ENCODE measurements around the gene TUBB. TPM values are rescaled to one million over a fixed set of nuclear protein-coding genes. Genes with fewer than 3 reads are reported as not detected.

TUBB gene
- total RNA-seq, 6 experiments from 2014 or later = 150 to 268 (median 241) TPM

DNA sequence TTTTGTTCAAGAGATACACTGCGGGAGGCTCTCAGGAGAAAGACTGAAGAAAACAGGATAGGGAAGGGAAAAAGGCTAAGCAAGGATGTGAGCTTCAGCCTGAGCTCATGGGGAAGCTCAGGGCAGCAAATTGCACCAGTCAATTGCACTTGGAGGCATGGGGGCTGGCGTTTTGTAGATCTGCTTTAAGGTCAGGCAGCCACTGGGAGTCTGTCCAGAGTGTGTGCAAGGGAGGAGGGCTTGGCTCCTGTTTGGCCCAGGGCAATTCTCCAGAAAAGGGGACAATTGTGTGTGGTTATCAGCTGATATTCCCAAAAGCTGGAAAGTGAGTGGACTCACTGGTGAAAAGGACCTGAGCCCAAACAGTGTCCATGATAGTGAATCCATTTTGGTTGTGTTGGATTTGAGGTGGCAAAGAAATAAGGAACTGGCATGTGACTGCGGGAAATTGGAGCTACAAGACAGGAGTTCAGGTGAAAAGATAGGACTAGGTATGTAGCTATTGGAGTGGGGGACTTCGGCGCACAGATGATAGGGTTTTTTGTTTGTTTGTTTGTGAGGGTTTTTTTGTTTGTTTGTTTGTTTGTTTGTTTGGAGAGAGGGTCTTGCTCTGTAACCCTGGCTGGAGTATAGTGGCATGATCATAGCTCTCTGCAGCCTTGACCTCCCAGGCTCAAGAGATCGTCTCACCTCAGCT is 46.5 kb downstream of the TUBB start:
- WGBS (ENCODE audit: insufficient coverage, low coverage, low lambda C conversion rate, missing lambda C conversion rate) = 77% methylated on average over 6 of the region's 6 CpGs
- TF ChIP-seq, protein P1, sequence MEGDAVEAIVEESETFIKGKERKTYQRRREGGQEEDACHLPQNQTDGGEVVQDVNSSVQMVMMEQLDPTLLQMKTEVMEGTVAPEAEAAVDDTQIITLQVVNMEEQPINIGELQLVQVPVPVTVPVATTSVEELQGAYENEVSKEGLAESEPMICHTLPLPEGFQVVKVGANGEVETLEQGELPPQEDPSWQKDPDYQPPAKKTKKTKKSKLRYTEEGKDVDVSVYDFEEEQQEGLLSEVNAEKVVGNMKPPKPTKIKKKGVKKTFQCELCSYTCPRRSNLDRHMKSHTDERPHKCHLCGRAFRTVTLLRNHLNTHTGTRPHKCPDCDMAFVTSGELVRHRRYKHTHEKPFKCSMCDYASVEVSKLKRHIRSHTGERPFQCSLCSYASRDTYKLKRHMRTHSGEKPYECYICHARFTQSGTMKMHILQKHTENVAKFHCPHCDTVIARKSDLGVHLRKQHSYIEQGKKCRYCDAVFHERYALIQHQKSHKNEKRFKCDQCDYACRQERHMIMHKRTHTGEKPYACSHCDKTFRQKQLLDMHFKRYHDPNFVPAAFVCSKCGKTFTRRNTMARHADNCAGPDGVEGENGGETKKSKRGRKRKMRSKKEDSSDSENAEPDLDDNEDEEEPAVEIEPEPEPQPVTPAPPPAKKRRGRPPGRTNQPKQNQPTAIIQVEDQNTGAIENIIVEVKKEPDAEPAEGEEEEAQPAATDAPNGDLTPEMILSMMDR (IDR thresholded peaks at IDR 0.05) = no peak
- peak; percentile 32 for TF ChIP-seq POLR2A (IDR thresholded peaks at IDR 0.05)
- DNase-seq = peak; percentile 68 to 84 (median 74)
- no peaks in the 10 kb centered on the region for H3K36me3 ChIP-seq
- intact Hi-C loops (cut with DNase I) = no loop called here
- no peaks in the 10 kb centered on the region for H3K9me3 ChIP-seq
- ATAC-seq = peak; percentile 39 to 75 (median 70)
- no peaks in the 10 kb centered on the region for H3K27me3 ChIP-seq
- H3K4me3 ChIP-seq = no peak overlapping the region
- H3K27ac ChIP-seq = peak overlapping the region in 1 of 3 donors; percentile 20
- peaks cover 0 to 35% (median 14%) of the 10 kb centered on the region in 4 donors for H3K4me1 ChIP-seq

DNA sequence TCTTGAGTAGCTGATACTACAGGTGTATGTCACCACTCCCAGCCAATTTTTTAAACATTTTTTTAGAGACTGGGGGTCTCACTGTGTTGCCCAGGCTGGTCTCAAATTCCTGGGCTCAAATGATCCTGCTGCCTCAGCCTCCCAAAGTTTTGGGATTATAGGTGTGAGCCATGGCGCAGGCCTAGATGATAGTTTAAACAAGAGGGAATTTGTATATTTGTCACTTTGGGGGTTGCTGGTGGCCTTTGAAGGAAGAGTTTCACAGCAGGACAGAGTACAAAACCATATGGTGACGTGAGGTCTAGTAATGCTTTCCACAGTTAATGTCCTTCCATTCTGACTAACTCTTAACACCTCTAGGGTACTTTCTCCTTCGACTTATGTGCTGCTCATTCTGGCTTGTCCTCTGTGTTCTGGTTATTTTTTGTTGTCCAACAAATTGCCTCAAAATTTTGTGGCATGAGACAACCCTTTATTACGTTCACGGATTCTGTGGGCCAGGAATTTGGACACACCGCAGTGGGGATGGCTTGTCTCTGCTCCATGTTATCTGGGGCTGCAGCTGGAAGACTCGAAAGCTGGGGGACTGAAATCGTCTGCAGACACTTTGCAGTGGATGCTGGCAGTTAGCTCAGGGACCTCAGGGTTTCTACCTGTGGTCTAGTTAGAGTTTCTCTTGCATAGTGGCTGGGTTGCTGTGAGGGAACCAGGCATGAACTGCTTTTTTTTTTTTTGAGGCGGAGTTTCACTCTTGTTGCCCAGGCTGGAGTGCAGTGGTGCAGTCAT is 47.2 kb downstream of the TUBB start:
- H3K9me3 ChIP-seq = no peaks in the 10 kb centered on the region
- TF ChIP-seq, protein P1 (IDR thresholded peaks at IDR 0.05) = no peak
- TF ChIP-seq POLR2A (IDR thresholded peaks at IDR 0.05) = no peak
- intact Hi-C loops (cut with DNase I) = no loop called here
- peaks cover 0 to 35% (median 14%) of the 10 kb centered on the region in 4 donors for H3K4me1 ChIP-seq
- no peak for DNase-seq
- no peaks in the 10 kb centered on the region for H3K27me3 ChIP-seq
- 94% methylated on average over 5 of the region's 9 CpGs for WGBS (ENCODE audit: insufficient coverage, low coverage, low lambda C conversion rate, missing lambda C conversion rate)
- H3K36me3 ChIP-seq = no peaks in the 10 kb centered on the region
- peak overlapping the region in 1 of 3 donors; percentile 20 for H3K27ac ChIP-seq
- no peak for ATAC-seq
- no peak overlapping the region for H3K4me3 ChIP-seq

DNA sequence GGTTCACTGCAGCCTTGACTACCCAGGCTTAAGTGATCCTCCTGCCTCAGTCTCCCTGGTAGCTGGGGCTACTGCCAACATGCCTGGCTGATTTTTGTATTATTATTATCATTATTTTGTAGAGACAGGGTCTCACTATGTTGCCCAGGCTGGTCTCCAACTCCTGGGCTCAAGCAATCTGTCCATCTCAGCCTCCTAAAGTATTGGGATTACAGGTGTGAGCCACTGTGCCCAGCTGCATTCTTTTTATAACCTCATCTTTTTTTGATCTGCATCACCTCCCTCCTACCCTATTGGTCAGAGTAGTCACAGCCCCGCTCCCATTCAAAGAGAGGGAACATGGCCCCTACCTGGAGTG is 47.8 kb downstream of the TUBB start:
- Histone ChIP-seq H3K36me3 (no peaks in the 10 kb centered on the region), H3K4me3 (no peak overlapping the region), H3K27ac (no peak overlapping the region), H3K27me3 (no peaks in the 10 kb centered on the region), H3K9me3 (no peaks in the 10 kb centered on the region), H3K4me1 (peaks cover 0 to 35% (median 14%) of the 10 kb centered on the region in 4 donors)
- no peak for DNase-seq
- intact Hi-C loops (cut with DNase I) = no loop called here
- WGBS (ENCODE audit: insufficient coverage, low coverage, low lambda C conversion rate, missing lambda C conversion rate) = 100% methylated on average over 1 of the region's 1 CpG
- no peak for TF ChIP-seq POLR2A (IDR thresholded peaks at IDR 0.05)
- no peak for ATAC-seq

DNA sequence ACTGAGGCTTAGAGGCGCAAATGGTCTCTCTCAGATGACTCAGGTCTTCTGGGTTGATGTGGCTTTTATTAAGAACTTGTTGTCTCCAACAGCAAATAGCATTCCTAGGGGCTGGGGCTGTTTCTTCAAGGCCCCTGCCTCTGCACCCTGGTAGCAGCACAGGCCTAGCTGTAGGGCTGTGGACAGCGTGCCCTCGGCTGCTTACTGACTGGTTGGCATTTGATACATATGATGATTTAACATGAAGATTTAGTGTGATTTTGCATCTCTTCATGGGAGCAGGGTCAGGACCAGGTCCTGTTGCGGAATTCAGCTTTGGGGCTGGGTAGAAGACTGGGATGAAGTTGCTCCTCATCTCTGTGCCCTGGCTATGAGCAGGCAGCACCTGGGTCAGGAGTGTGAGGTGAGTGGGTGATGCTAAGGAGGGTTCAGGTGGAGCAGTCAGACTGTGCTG is 48.5 kb downstream of the TUBB start:
- TF ChIP-seq POLR2A (IDR thresholded peaks at IDR 0.05) = no peak
- TF ChIP-seq, protein P1 (IDR thresholded peaks at IDR 0.05) = no peak
- intact Hi-C loops (cut with DNase I) = no loop called here
- Histone ChIP-seq H3K9me3 (no peaks in the 10 kb centered on the region), H3K4me3 (no peak overlapping the region), H3K27ac (no peak overlapping the region), H3K27me3 (no peaks in the 10 kb centered on the region), H3K4me1 (peaks cover 0 to 28% (median 14%) of the 10 kb centered on the region in 4 donors), H3K36me3 (no peaks in the 10 kb centered on the region)
- no peak for DNase-seq
- ATAC-seq = no peak
- WGBS (ENCODE audit: insufficient coverage, low coverage, low lambda C conversion rate, missing lambda C conversion rate) = 100% methylated on average over 4 of the region's 4 CpGs

Measured in right lobe of liver (tissue), 6 donors.